HG03103 (cell line): ENCODE data around the gene MAB21L1.

ENCODE experiments used
- ATAC-seq: cut with Tn5 transposase; IDR thresholded peaks from one replicate; pipeline ENCODE4 v1.9.1; 2021; ENCODE audit warnings: low read depth; ENCODE audit not compliant: unreplicated experiment

The MAB21L1 gene

GRCh38 chr13:35449821-35450220 lies 26.7 kb downstream of the MAB21L1 start:
- ATAC-seq = no peak

GRCh38 chr13:35448465-35448864 lies 28.0 kb downstream of the MAB21L1 start:
- ATAC-seq = no peak
